ENCODE results near the gene RNASE13. TPM values are rescaled to one million over a fixed set of nuclear protein-coding genes. Genes with fewer than 3 reads are reported as not detected.

RNASE13 gene
- total RNA-seq, 1 experiment from 2014 or later: not detected

GRCh38 chr14:21056520-21057163 lies 22.0 kb upstream of the RNASE13 start:
- no peak overlapping the region for H3K4me3 ChIP-seq (ENCODE audit: low read depth, low read length, poor library complexity, severe bottlenecking)
- CTCF ChIA-PET: no interaction called here
- BruUV-seq (replicated peaks): no TSS peak
- H3K27me3 ChIP-seq (replicated peaks; ENCODE audit: insufficient read depth, low read depth, low read length, poor library complexity): no peaks in the 10 kb centered on the region
- no peaks in the 10 kb centered on the region for H3K36me3 ChIP-seq (ENCODE audit: insufficient read depth, low read length, poor library complexity, severe bottlenecking)
- H3K4me1 ChIP-seq (ENCODE audit: insufficient read depth, low read length, poor library complexity, severe bottlenecking): no peaks in the 10 kb centered on the region
- intact Hi-C loops (cut with micrococcal nuclease; ENCODE audit: unreplicated experiment): no loop called here
- DNase-seq (ENCODE audit: low spot score): no peak
- TF ChIP-seq EZH2 (IDR thresholded peaks at IDR 0.05; ENCODE audit: borderline replicate concordance, low read depth, low read length, poor library complexity, severe bottlenecking) (no peak), CTCF (conservative IDR thresholded peaks at IDR 0.05; ENCODE audit: low read depth, low read length) (no peak)
- POLR2A ChIA-PET (ENCODE audit: low non-redundant PET): no interaction called here
- H3K27ac ChIP-seq (ENCODE audit: low read depth, low read length, poor library complexity, severe bottlenecking): no peak overlapping the region
- no peaks in the 10 kb centered on the region for H3K9me3 ChIP-seq (ENCODE audit: low read depth, low read length, poor library complexity, severe bottlenecking)

GRCh38 chr14:21055432-21056117 lies 21.0 kb upstream of the RNASE13 start:
- Histone ChIP-seq H3K27ac (ENCODE audit: low read depth, low read length, poor library complexity, severe bottlenecking) (no peak overlapping the region), H3K27me3 (replicated peaks; ENCODE audit: insufficient read depth, low read depth, low read length, poor library complexity) (no peaks in the 10 kb centered on the region), H3K4me3 (ENCODE audit: low read depth, low read length, poor library complexity, severe bottlenecking) (no peak overlapping the region), H3K9me3 (ENCODE audit: low read depth, low read length, poor library complexity, severe bottlenecking) (no peaks in the 10 kb centered on the region), H3K4me1 (ENCODE audit: insufficient read depth, low read length, poor library complexity, severe bottlenecking) (no peaks in the 10 kb centered on the region), H3K36me3 (ENCODE audit: insufficient read depth, low read length, poor library complexity, severe bottlenecking) (no peaks in the 10 kb centered on the region)
- ChIA-PET CTCF (no interaction called here), POLR2A (ENCODE audit: low non-redundant PET) (no interaction called here)
- intact Hi-C loops (cut with micrococcal nuclease; ENCODE audit: unreplicated experiment): no loop called here
- no peak for DNase-seq (ENCODE audit: low spot score)
- TF ChIP-seq CTCF (conservative IDR thresholded peaks at IDR 0.05; ENCODE audit: low read depth, low read length): no peak
- TF ChIP-seq EZH2 (IDR thresholded peaks at IDR 0.05; ENCODE audit: borderline replicate concordance, low read depth, low read length, poor library complexity, severe bottlenecking): no peak
- no TSS peak for BruUV-seq (replicated peaks)

- Histone ChIP-seq H3K4me3 (ENCODE audit: low read depth, low read length, poor library complexity, severe bottlenecking) (no peak overlapping the region), H3K36me3 (ENCODE audit: insufficient read depth, low read length, poor library complexity, severe bottlenecking) (no peaks in the 10 kb centered on the region), H3K27ac (ENCODE audit: low read depth, low read length, poor library complexity, severe bottlenecking) (no peak overlapping the region), H3K9me3 (ENCODE audit: low read depth, low read length, poor library complexity, severe bottlenecking) (no peaks in the 10 kb centered on the region), H3K27me3 (replicated peaks; ENCODE audit: insufficient read depth, low read depth, low read length, poor library complexity) (no peaks in the 10 kb centered on the region), H3K4me1 (ENCODE audit: insufficient read depth, low read length, poor library complexity, severe bottlenecking) (no peaks in the 10 kb centered on the region)
- BruUV-seq (replicated peaks): no TSS peak
- ChIA-PET CTCF (no interaction called here), POLR2A (ENCODE audit: low non-redundant PET) (no interaction called here)
- intact Hi-C loops (cut with micrococcal nuclease; ENCODE audit: unreplicated experiment): no loop called here
- no peak for TF ChIP-seq EZH2 (IDR thresholded peaks at IDR 0.05; ENCODE audit: borderline replicate concordance, low read depth, low read length, poor library complexity, severe bottlenecking)
- TF ChIP-seq CTCF (conservative IDR thresholded peaks at IDR 0.05; ENCODE audit: low read depth, low read length): no peak
- DNase-seq (ENCODE audit: low spot score): no peak
These were observed 20.1 kb upstream of the RNASE13 start for GRCh38 chr14:21054768-21055145.
